ENCODE results near the gene RPS6KB1. TPM values are rescaled to one million over a fixed set of nuclear protein-coding genes. Genes with fewer than 3 reads are reported as not detected.

RPS6KB1 gene
- total and polyA plus RNA-seq, 9 of the 15 experiments (the other 6 are each of a cell fraction or from before 2014, with no cell fraction given) = 8.8 to 60.7 (median 35.1) TPM

DNA sequence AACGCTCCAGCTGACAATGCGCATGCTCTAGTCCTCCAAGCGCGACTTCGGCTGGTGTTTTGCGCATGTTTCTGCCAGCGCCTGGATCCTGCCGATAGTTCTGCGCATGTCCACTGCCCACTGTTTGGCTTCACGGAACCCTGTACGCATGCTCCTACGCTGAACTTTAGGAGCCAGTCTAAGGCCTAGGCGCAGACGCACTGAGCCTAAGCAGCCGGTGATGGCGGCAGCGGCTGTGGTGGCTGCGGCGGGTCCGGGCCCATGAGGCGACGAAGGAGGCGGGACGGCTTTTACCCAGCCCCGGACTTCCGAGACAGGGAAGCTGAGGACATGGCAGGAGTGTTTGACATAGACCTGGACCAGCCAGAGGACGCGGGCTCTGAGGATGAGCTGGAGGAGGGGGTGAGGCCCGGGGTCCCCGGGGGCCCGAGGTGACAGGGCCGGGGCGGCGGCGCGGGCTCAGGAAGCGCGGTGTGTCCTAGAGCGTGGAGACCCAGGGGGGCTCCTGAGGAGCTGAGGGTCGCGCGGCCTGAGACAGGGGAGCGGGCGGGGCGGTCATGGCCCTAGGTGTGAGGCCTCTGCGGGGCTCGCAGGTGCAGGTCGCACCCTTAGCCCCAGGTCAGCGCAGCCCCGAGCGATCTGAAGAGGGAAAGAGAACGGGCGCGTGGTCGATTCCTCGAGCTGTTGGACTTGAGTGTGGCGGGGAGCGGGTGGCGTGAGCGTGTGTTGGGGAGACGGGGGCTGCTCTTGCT, at the start of gene RPS6KB1, which contains the start of gene TUBD1 (continued):
- TF ChIP-seq ZNF551 (CRISPR knock-in tag; IDR thresholded peaks at IDR 0.05) (no peak), JUNB (CRISPR knock-in tag; conservative IDR thresholded peaks at IDR 0.05) (no peak; the same call in 1 of the 2 replicates), ZEB2 (IDR thresholded peaks at IDR 0.05) (no peak), TCF3 (CRISPR knock-in tag; IDR thresholded peaks at IDR 0.05) (no peak), MYNN (IDR thresholded peaks at IDR 0.05) (no peak), MYNN (CRISPR knock-in tag; IDR thresholded peaks at IDR 0.05) (no peak), MYBL2 (IDR thresholded peaks at IDR 0.05; ENCODE audit: low read depth) (no peak), MYBL2 (CRISPR knock-in tag; IDR thresholded peaks at IDR 0.05; ENCODE audit: borderline replicate concordance) (no peak), SAFB (IDR thresholded peaks at IDR 0.05; ENCODE audit: borderline replicate concordance, low read depth, low read length) (no peak), CBX3 (IDR thresholded peaks at IDR 0.05; ENCODE audit: borderline replicate concordance in 1 of 2, low read length in 2 of 2) (no peak; a peak in 1 of 3 replicates), KDM4B (IDR thresholded peaks at IDR 0.05; ENCODE audit: borderline replicate concordance in 2 of 2, low read depth in 1 of 2) (no peak; a peak in 1 of 4 replicates), C11orf30 (IDR thresholded peaks at IDR 0.05; ENCODE audit: low read depth) (peak; percentile 69), DNMT1 (IDR thresholded peaks at IDR 0.05) (no peak), ELF4 (CRISPR knock-in tag; IDR thresholded peaks at IDR 0.05) (0 out of 2 replicates have a peak, but pooled peaks have one; percentile 18), ZNF764 (CRISPR knock-in tag; IDR thresholded peaks at IDR 0.05; ENCODE audit: low read depth) (no peak)
- TF ChIP-seq, protein P1, sequence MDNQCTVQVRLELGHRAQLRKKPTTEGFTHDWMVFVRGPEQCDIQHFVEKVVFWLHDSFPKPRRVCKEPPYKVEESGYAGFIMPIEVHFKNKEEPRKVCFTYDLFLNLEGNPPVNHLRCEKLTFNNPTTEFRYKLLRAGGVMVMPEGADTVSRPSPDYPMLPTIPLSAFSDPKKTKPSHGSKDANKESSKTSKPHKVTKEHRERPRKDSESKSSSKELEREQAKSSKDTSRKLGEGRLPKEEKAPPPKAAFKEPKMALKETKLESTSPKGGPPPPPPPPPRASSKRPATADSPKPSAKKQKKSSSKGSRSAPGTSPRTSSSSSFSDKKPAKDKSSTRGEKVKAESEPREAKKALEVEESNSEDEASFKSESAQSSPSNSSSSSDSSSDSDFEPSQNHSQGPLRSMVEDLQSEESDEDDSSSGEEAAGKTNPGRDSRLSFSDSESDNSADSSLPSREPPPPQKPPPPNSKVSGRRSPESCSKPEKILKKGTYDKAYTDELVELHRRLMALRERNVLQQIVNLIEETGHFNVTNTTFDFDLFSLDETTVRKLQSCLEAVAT (IDR thresholded peaks at IDR 0.05) = peak in 1 of 2 experiments; percentile 56; a peak in 1 of 4 replicates
- TF ChIP-seq, protein P2, sequence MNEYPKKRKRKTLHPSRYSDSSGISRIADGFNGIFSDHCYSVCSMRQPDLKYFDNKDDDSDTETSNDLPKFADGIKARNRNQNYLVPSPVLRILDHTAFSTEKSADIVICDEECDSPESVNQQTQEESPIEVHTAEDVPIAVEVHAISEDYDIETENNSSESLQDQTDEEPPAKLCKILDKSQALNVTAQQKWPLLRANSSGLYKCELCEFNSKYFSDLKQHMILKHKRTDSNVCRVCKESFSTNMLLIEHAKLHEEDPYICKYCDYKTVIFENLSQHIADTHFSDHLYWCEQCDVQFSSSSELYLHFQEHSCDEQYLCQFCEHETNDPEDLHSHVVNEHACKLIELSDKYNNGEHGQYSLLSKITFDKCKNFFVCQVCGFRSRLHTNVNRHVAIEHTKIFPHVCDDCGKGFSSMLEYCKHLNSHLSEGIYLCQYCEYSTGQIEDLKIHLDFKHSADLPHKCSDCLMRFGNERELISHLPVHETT (CRISPR knock-in tag; conservative IDR thresholded peaks at IDR 0.05 in 1 of 2, IDR thresholded peaks at IDR 0.05 in 1 of 2) = no peak
- TF ChIP-seq, protein P3, sequence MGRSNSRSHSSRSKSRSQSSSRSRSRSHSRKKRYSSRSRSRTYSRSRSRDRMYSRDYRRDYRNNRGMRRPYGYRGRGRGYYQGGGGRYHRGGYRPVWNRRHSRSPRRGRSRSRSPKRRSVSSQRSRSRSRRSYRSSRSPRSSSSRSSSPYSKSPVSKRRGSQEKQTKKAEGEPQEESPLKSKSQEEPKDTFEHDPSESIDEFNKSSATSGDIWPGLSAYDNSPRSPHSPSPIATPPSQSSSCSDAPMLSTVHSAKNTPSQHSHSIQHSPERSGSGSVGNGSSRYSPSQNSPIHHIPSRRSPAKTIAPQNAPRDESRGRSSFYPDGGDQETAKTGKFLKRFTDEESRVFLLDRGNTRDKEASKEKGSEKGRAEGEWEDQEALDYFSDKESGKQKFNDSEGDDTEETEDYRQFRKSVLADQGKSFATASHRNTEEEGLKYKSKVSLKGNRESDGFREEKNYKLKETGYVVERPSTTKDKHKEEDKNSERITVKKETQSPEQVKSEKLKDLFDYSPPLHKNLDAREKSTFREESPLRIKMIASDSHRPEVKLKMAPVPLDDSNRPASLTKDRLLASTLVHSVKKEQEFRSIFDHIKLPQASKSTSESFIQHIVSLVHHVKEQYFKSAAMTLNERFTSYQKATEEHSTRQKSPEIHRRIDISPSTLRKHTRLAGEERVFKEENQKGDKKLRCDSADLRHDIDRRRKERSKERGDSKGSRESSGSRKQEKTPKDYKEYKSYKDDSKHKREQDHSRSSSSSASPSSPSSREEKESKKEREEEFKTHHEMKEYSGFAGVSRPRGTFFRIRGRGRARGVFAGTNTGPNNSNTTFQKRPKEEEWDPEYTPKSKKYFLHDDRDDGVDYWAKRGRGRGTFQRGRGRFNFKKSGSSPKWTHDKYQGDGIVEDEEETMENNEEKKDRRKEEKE (IDR thresholded peaks at IDR 0.05; ENCODE audit: borderline replicate concordance in 1 of 2, control insufficient read depth in 1 of 2, low read depth in 2 of 2, low read length in 1 of 2) = peak in 1 of 2 experiments; percentile 42; a peak in 1 of 4 replicates
- TF ChIP-seq, protein P4, sequence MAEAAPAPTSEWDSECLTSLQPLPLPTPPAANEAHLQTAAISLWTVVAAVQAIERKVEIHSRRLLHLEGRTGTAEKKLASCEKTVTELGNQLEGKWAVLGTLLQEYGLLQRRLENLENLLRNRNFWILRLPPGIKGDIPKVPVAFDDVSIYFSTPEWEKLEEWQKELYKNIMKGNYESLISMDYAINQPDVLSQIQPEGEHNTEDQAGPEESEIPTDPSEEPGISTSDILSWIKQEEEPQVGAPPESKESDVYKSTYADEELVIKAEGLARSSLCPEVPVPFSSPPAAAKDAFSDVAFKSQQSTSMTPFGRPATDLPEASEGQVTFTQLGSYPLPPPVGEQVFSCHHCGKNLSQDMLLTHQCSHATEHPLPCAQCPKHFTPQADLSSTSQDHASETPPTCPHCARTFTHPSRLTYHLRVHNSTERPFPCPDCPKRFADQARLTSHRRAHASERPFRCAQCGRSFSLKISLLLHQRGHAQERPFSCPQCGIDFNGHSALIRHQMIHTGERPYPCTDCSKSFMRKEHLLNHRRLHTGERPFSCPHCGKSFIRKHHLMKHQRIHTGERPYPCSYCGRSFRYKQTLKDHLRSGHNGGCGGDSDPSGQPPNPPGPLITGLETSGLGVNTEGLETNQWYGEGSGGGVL (CRISPR knock-in tag; IDR thresholded peaks at IDR 0.05) = no peak
